ENCODE results near the gene PIP5K1B. TPM values are rescaled to one million over a fixed set of nuclear protein-coding genes. Genes with fewer than 3 reads are reported as not detected.
A peak's percentile ranks its signal among the peaks of the same experiment; 100 is the strongest.

PIP5K1B gene
- total RNA-seq, 1 experiment from 2014 or later, result 2.5 TPM

GRCh38 chr9:68980341-68980914, 275.4 kb downstream of the PIP5K1B start:
- Histone ChIP-seq H3K14ac (ENCODE audit: insufficient read depth, low read length) (no peak overlapping the region), H3K56ac (ENCODE audit: insufficient read length, low read depth, low read length) (no peak overlapping the region), H2BK12ac (ENCODE audit: insufficient read length, low read depth, low read length) (no peak overlapping the region), H4K5ac (ENCODE audit: insufficient read length, low read depth, low read length) (no peak overlapping the region), H3K18ac (ENCODE audit: insufficient read length, low read depth, low read length) (no peak overlapping the region), H3K9me3 (ENCODE audit: control insufficient read depth, low read depth, low read length) (no peaks in the 10 kb centered on the region), H4K8ac (replicated peaks; ENCODE audit: insufficient read length, low read depth, low read length) (no peak overlapping the region), H2AK5ac (ENCODE audit: insufficient read length, low read length) (no peak overlapping the region), H3K4me1 (ENCODE audit: insufficient read depth, low read length) (peaks cover 9% of the 10 kb centered on the region; the same call in 1 of the 2 replicates), H2BK5ac (ENCODE audit: insufficient read length, low read length) (no peak overlapping the region), H2BK120ac (ENCODE audit: low read depth, low read length, poor library complexity, severe bottlenecking) (no peak overlapping the region), H3T11ph (ENCODE audit: low read length) (no peak overlapping the region), H3K23me2 (ENCODE audit: insufficient read length, low read depth, low read length, poor library complexity, severe bottlenecking) (no peaks in the 10 kb centered on the region), H3K79me1 (ENCODE audit: insufficient read depth, low read depth, low read length, poor library complexity, severe bottlenecking) (no peaks in the 10 kb centered on the region), H2BK20ac (ENCODE audit: low read depth, low read length, poor library complexity, severe bottlenecking) (no peak overlapping the region), H3K4me2 (ENCODE audit: insufficient read depth, insufficient read length, low read length) (no peak overlapping the region), H4K20me1 (ENCODE audit: control insufficient read depth, insufficient read depth, insufficient read length) (no peaks in the 10 kb centered on the region), H3K4ac (ENCODE audit: low read depth, low read length) (no peak overlapping the region), H3K27ac (ENCODE audit: insufficient read length, low read depth, low read length) (no peak overlapping the region), H3K79me2 (ENCODE audit: insufficient read depth, low read length) (no peaks in the 10 kb centered on the region), H3K23ac (ENCODE audit: insufficient read length, low read depth, low read length) (no peak overlapping the region), H4K91ac (ENCODE audit: insufficient read length, low read depth, low read length) (no peak overlapping the region), H2AFZ (ENCODE audit: low read length) (no peak overlapping the region), H2BK15ac (ENCODE audit: low read depth, low read length) (no peak overlapping the region), H3K9ac (ENCODE audit: extremely low read depth, insufficient read length, low read length) (no peak overlapping the region), H3K27me3 (ENCODE audit: insufficient read depth, low read length) (no peaks in the 10 kb centered on the region)
- no peak overlapping the region for H3K4me3 Mint-ChIP-seq
- no peaks in the 10 kb centered on the region; the same call in 1 of the 2 replicates for H3K27me3 Mint-ChIP-seq (ENCODE audit: low read depth)
- H3K4me1 Mint-ChIP-seq, result peaks cover 24 to 27% of the 10 kb centered on the region in 2 experiments
- peaks cover 8 to 15% of the 10 kb centered on the region in 2 experiments for H3K9me3 Mint-ChIP-seq
- H3K27ac Mint-ChIP-seq, result peak overlapping the region in 2 of 3 experiments; percentile 18 to 88; a peak in 3 of 7 replicates
- no CpG with 5 or more reads among the region's 3 CpGs for WGBS (ENCODE audit: extremely low coverage, insufficient read length, low lambda C conversion rate)
- H3K36me3 Mint-ChIP-seq (ENCODE audit: insufficient read depth in 1 of 3, low read depth in 3 of 3), result peaks cover 10 to 15% (median 12%) of the 10 kb centered on the region in 3 experiments
- TF ChIP-seq, protein P1, sequence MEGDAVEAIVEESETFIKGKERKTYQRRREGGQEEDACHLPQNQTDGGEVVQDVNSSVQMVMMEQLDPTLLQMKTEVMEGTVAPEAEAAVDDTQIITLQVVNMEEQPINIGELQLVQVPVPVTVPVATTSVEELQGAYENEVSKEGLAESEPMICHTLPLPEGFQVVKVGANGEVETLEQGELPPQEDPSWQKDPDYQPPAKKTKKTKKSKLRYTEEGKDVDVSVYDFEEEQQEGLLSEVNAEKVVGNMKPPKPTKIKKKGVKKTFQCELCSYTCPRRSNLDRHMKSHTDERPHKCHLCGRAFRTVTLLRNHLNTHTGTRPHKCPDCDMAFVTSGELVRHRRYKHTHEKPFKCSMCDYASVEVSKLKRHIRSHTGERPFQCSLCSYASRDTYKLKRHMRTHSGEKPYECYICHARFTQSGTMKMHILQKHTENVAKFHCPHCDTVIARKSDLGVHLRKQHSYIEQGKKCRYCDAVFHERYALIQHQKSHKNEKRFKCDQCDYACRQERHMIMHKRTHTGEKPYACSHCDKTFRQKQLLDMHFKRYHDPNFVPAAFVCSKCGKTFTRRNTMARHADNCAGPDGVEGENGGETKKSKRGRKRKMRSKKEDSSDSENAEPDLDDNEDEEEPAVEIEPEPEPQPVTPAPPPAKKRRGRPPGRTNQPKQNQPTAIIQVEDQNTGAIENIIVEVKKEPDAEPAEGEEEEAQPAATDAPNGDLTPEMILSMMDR (conservative IDR thresholded peaks at IDR 0.05), result no peak
- no peak for DNase-seq
